GM21515 (cell line): ENCODE data around the gene PAX9.

Source experiments
- ATAC-seq: cut with Tn5 transposase; IDR thresholded peaks from one replicate; pipeline ENCODE4 v1.9.1; 2021; ENCODE audit not compliant: unreplicated experiment

The PAX9 gene

GRCh38 chr14:36726128-36726527 is 64.5 kb downstream of the PAX9 start:
- no peak for ATAC-seq
